Dendritic cell treated with granulocyte-macrophage colony-stimulating factor and Interleukin-4, amounts not matched to agents 40 ng/mL and 50 ng/mL, for 4 days (primary cell): ENCODE measurements around the gene LRBA.
"Not testable (repeated sequence)": the region's sequence is repeated elsewhere in the genome, so short reads cannot be mapped to it uniquely, and the experiment has no call there.

Experiments used
- H3K27ac Mint-ChIP-seq: one replicate; pipeline ENCODE4 v1.8.0; 2022; ENCODE audit warnings: mild to moderate bottlenecking, mixed read lengths
- H3K27me3 Mint-ChIP-seq: one replicate; pipeline ENCODE4 v1.8.0; 2022; ENCODE audit warnings: mild to moderate bottlenecking, mixed read lengths
- H3K36me3 Mint-ChIP-seq: one replicate; pipeline ENCODE4 v1.8.0; 2022; ENCODE audit warnings: low read depth, mixed read lengths
- H3K4me1 Mint-ChIP-seq: one replicate; pipeline ENCODE4 v1.8.0; 2022; ENCODE audit warnings: low read depth, mixed read lengths
- H3K4me3 Mint-ChIP-seq: one replicate; pipeline ENCODE4 v1.8.0; 2022; ENCODE audit warnings: mild to moderate bottlenecking, moderate library complexity, mixed read lengths
- H3K9me3 Mint-ChIP-seq: one replicate; pipeline ENCODE4 v1.8.0; 2022; ENCODE audit warnings: mixed read lengths
- intact Hi-C: fragments of 100-400 bp; cut with micrococcal nuclease; formaldehyde crosslinking; loops from one replicate; pipeline ENCODE4 v1.15.0; 2022

LRBA gene

DNA sequence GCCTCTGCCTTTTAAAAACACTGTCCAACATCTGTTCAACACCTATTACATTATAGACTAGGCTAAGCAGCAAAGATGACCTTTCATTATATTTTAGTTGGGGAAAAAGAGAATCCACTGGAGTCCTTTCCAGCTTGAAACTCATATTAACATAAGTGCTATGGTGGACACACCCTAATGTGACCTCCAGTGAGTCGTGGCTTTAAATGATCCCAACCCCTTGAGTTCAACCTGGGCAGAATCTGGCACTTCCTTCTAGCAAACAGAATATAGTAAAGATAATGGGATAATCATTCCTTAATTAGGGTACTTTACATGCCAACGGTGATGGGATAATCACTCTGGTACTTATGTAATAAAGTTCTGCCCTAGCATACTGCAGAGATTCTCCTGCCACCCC is 270.5 kb downstream of the LRBA start:
- H3K9me3 Mint-ChIP-seq = peaks cover 6% of the 10 kb centered on the region
- no peak overlapping the region for H3K4me3 Mint-ChIP-seq
- H3K27ac Mint-ChIP-seq = no peak overlapping the region
- intact Hi-C loops = no loop called here
- no peaks in the 10 kb centered on the region for H3K27me3 Mint-ChIP-seq
- H3K36me3 Mint-ChIP-seq = no peaks in the 10 kb centered on the region
- no peaks in the 10 kb centered on the region for H3K4me1 Mint-ChIP-seq

DNA sequence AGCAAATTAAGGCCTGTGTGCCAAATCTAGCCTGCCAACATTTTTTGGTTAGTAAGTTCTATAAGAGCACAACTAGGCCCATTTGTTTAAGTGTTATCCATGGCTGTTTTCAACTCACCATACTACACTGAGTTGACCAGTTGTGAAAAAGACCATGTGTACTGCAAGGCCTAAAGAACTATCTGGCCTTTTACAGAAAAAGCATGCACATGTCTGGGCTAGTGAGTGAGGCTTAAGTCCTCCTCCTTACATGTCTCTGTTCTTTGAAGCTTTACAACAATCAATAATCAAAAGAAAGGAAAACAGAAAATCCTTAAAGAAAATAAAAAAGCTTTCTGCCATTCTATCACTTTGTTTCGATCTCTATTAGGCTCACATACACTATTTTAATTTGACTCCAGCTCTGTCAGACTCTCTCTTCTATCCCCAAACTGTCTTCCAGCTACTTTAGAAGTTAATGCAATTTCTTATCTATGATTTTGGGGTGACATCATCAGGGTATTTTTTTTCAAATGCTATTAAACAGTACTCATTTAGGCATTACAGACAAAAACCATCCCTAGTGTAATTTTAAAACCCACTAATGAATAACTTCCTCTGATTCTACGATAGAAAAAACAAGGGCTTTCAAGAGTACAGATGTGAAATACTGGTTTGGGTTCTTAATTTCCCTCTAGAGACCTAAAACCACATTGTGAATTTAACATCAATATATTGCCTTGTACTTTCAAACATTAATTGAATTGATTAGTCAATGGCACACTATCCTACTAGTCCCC is 271.3 kb downstream of the LRBA start:
- Mint-ChIP-seq H3K27me3 (no peaks in the 10 kb centered on the region), H3K27ac (no peak overlapping the region), H3K36me3 (no peaks in the 10 kb centered on the region), H3K9me3 (peaks cover 6% of the 10 kb centered on the region), H3K4me3 (no peak overlapping the region), H3K4me1 (no peaks in the 10 kb centered on the region)
- intact Hi-C loops = no loop called here

DNA sequence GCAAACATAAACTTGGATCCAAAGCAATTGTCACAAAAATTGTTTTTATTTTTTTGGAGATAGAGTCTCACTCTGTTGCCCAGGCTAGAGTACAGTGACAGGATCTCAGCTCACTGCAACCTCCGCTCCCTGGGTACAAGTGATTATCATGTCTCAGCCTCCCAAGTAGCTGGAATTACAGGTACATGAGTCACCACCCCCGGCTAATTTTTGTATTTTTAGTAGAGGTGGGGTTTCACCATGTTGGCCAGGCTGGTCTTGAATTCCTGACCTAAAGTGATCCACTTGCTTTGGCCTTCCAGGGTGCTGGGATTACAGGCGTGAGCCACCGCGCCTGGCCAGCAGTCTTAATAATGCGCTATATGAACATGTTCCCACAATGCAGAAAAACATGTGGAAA is 272.2 kb downstream of the LRBA start:
- intact Hi-C loops, H3K27me3 Mint-ChIP-seq: not testable (repeated sequence)

DNA sequence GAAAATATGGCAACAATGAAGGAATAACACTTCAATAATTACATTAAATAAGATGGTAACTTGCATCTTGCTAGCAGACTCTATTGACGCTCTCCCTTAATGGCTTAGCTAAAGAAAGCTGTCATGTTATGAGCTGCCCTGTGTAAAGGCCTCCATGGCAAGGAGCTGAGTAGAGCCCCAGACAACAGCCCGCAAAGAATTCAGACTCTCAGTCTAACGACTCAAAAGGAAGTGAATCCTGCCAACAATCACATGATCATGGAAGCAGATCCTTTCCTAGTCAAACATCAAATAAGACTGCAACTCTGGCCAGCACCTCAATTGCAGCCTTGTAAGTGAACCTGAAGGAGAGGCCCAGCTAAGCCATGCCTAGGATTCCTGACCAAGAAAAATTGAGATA is 275.5 kb downstream of the LRBA start:
- H3K4me3 Mint-ChIP-seq = no peak overlapping the region
- H3K36me3 Mint-ChIP-seq = no peaks in the 10 kb centered on the region
- H3K27me3 Mint-ChIP-seq = no peaks in the 10 kb centered on the region
- no peaks in the 10 kb centered on the region for H3K4me1 Mint-ChIP-seq
- no peak overlapping the region for H3K27ac Mint-ChIP-seq
- H3K9me3 Mint-ChIP-seq = peaks cover 6% of the 10 kb centered on the region
- intact Hi-C loops = no loop called here

More for the DNA sequence above, 272.2 kb downstream of the LRBA start:
- H3K36me3 Mint-ChIP-seq, H3K9me3 Mint-ChIP-seq, H3K4me1 Mint-ChIP-seq, H3K4me3 Mint-ChIP-seq, H3K27ac Mint-ChIP-seq: not testable (repeated sequence)

DNA sequence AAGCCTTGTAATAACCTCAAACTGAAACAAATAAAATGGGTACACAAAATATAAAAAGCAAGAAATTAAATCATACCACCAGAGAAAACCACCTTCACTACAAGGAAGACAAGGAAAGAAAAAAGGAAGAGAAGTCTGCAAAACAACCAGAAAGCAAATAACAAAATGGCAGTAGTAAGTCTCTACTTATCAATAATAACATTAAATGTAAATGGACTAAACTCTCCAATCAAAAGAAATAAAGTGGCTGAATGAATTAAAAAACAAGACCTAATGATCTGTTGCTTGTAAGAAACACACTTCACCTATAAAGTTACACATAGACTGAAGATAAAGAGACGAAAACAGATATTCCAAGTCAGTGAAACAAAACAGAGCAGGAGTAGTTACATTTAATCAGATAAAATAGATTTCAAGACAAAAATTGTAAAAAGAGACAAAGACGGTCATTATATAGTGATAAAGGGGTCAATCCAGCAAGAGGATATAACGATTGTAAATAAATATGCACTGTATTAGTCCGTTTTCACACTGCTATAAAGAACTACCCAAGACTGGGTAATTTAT is 289.0 kb downstream of the LRBA start:
- H3K4me3 Mint-ChIP-seq = no peak overlapping the region
- peaks cover 20% of the 10 kb centered on the region for H3K4me1 Mint-ChIP-seq
- H3K27me3 Mint-ChIP-seq = no peaks in the 10 kb centered on the region
- intact Hi-C loops = no loop called here
- H3K9me3 Mint-ChIP-seq = peaks cover 11% of the 10 kb centered on the region
- peaks cover 32% of the 10 kb centered on the region for H3K36me3 Mint-ChIP-seq
- no peak overlapping the region for H3K27ac Mint-ChIP-seq

- Mint-ChIP-seq H3K27ac (peak overlapping the region; percentile 43), H3K4me3 (no peak overlapping the region), H3K36me3 (peaks cover 18% of the 10 kb centered on the region), H3K27me3 (no peaks in the 10 kb centered on the region), H3K9me3 (peaks cover 11% of the 10 kb centered on the region), H3K4me1 (peaks cover 20% of the 10 kb centered on the region)
- intact Hi-C loops = no loop called here
Measured at GRCh38 chr4:150723727-150724411, 291.2 kb downstream of the LRBA start.

DNA sequence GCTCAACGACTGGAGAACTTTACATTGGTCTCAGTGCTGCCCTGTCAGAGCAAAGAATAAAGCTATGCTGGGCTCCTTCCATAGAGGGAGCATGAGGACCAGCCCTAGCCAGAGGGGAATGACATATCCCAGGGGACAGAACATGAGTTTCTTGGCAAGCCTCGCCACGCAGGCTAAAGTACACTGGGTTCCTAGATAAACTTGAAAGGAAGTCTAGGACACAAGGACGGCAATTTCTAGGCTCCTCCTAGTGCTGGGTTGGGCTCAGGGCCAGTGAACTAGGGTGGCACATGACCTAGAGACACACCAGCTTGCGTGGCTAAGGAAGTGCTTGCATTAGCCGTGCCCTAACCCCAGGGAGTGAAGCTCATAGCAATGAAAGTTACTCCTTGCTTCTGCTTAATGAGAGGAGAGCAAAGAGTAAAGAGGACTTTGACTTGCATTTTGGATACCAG is 292.1 kb downstream of the LRBA start:
- Mint-ChIP-seq H3K27ac (peak overlapping the region; percentile 43), H3K27me3 (no peaks in the 10 kb centered on the region), H3K9me3 (peaks cover 11% of the 10 kb centered on the region), H3K4me1 (peaks cover 20% of the 10 kb centered on the region), H3K36me3 (peaks cover 18% of the 10 kb centered on the region), H3K4me3 (no peak overlapping the region)
- intact Hi-C loops = no loop called here

GRCh38 chr4:150720973-150721518 is 294.0 kb downstream of the LRBA start:
- H3K27me3 Mint-ChIP-seq = no peaks in the 10 kb centered on the region

DNA sequence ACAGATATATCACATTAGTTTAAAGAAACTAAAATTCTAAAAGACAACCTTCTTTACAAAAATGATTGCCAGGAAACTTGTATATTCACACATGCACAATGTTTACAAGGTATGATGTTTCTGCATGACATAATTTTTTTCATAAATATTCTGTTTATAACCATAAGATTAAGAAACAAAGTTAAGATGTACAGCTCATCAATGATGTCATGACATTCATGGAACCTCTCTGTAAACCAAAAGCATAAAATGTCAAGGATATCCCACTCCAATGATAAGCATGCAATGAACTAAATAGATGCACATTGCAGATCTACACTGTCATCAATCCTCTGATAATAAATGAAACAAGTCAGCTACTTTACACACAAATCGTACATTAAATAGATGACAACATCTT is 297.1 kb downstream of the LRBA start:
- peaks cover 5% of the 10 kb centered on the region for H3K4me1 Mint-ChIP-seq
- no peak overlapping the region for H3K27ac Mint-ChIP-seq
- H3K9me3 Mint-ChIP-seq = no peaks in the 10 kb centered on the region

More at GRCh38 chr4:150720973-150721518, 294.0 kb downstream of the LRBA start:
- Mint-ChIP-seq H3K27ac (no peak overlapping the region), H3K4me3 (no peak overlapping the region), H3K9me3 (peaks cover 3% of the 10 kb centered on the region), H3K4me1 (peaks cover 20% of the 10 kb centered on the region), H3K36me3 (peaks cover 6% of the 10 kb centered on the region)
- intact Hi-C loops = no loop called here

GRCh38 chr4:150714462-150715438 is 300.3 kb downstream of the LRBA start:
- Mint-ChIP-seq H3K4me3 (no peak overlapping the region), H3K4me1 (no peaks in the 10 kb centered on the region), H3K27ac (no peak overlapping the region), H3K9me3 (no peaks in the 10 kb centered on the region), H3K27me3 (no peaks in the 10 kb centered on the region), H3K36me3 (no peaks in the 10 kb centered on the region)
- intact Hi-C loops = no loop called here

More for the DNA sequence above, 297.1 kb downstream of the LRBA start:
- no peak overlapping the region for H3K4me3 Mint-ChIP-seq
- intact Hi-C loops = no loop called here
- H3K36me3 Mint-ChIP-seq = no peaks in the 10 kb centered on the region
- H3K27me3 Mint-ChIP-seq = no peaks in the 10 kb centered on the region

DNA sequence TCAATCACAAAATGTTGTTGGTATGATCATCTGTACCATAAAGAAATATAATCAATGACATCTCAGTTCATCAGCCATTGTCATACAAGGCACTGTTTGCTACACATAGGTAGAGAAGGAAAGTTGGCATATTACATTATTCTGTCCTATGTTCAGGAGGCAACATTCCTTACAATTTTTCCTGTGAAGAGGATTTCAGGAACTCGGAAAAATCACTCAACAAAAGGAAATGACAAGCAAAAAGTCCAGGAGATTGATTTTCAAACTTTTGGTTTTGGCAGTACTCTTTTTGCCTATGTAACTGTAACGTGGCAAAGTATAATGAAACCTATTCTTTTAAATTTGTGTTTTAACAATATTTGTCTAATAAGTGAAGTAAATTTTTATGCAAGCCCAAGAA is 301.8 kb downstream of the LRBA start:
- Mint-ChIP-seq H3K4me3 (no peak overlapping the region), H3K36me3 (no peaks in the 10 kb centered on the region), H3K4me1 (no peaks in the 10 kb centered on the region), H3K9me3 (no peaks in the 10 kb centered on the region), H3K27ac (no peak overlapping the region), H3K27me3 (no peaks in the 10 kb centered on the region)
- intact Hi-C loops = no loop called here

DNA sequence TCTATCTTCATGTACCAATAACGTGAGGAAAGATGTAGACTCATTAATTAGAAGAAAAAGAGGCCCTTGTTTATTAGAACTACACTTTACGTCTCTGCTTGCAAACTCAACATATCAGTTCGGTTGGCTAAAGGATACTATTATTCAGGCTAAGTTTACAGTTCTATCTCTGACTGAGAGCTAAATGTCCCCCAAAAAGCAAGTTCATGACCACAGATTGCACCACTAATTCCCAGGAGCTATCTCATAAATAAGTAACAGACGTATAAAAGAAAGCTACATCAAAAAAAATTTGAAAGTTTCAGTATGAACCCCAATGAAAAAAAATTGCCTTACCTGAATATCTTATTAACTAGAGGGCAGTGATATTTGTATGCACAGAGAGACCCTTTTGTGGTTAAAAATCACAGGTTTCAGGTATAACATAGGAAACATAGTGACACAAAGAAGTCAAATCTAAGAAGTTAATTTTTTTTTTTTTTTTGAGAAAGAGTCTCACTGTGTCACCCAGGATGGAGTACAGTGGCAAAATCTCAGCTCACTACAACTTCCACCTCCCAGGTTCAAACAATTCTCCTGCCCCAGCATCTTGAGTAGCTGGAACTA is 304.2 kb downstream of the LRBA start:
- Mint-ChIP-seq H3K36me3 (no peaks in the 10 kb centered on the region), H3K4me3 (no peak overlapping the region), H3K27me3 (no peaks in the 10 kb centered on the region), H3K27ac (no peak overlapping the region), H3K9me3 (no peaks in the 10 kb centered on the region), H3K4me1 (no peaks in the 10 kb centered on the region)
- intact Hi-C loops = no loop called here

DNA sequence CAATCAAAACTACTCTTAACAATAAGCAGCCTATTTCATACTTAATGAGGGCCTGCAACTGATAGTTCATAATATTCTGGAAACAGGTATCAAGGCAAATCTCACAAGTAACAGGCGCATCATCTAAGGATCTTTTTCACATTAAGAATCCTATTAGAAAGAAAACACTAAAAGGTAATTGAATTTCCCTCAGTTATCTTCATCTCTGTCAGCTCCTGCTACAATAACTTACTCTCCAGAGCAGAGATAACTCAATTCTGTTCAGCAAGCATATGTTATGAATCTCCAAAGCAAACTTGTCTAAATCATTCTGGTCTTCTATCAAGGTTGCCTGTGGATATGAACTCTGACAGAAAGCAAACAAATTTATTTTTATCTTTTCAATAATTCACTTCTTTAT is 307.1 kb downstream of the LRBA start:
- H3K4me3 Mint-ChIP-seq = no peak overlapping the region
- intact Hi-C loops = no loop called here
- no peaks in the 10 kb centered on the region for H3K9me3 Mint-ChIP-seq
- no peaks in the 10 kb centered on the region for H3K36me3 Mint-ChIP-seq
- H3K27me3 Mint-ChIP-seq = no peaks in the 10 kb centered on the region
- no peak overlapping the region for H3K27ac Mint-ChIP-seq
- no peaks in the 10 kb centered on the region for H3K4me1 Mint-ChIP-seq
